Stimulated activated naive B cell treated with anti-CD40 and anti-IgM and Interleukin-4, amounts not matched to agents 10 μg/mL and 1 μg/mL and 100 μg/mL, for 72 hours (primary cell): Measurements from ENCODE around the gene ZNF648.
A peak's percentile ranks its signal among the peaks of the same experiment; 100 is the strongest.
"Not testable (repeated sequence)": the region's sequence is repeated elsewhere in the genome, so short reads cannot be mapped to it uniquely, and the experiment has no call there.

Experiments
- ATAC-seq, 2 donors: fragments of 150-1000 bp; cut with Tn5 transposase; replicated peaks; 2 replicates each; pipeline ENCODE4 v1.10.0; 2021; ENCODE audit warnings: moderate library complexity in 1 of 2
- DNase-seq: peaks from one replicate; pipeline ENCODE4 v3.0.0; 2021
- H3K27ac Mint-ChIP-seq: one replicate; pipeline ENCODE4 v1.8.0; 2022; ENCODE audit warnings: mild to moderate bottlenecking, mixed read lengths
- H3K27me3 Mint-ChIP-seq, 2 donors: one replicate each; pipeline ENCODE4 v1.8.0; 2022; ENCODE audit warnings: mixed read lengths in 2 of 2
- H3K36me3 Mint-ChIP-seq, 2 donors: one replicate each; pipeline ENCODE4 v1.8.0; 2022; ENCODE audit warnings: mixed read lengths in 2 of 2, mild to moderate bottlenecking in 1 of 2
- H3K4me1 Mint-ChIP-seq, 2 donors: one replicate each; pipeline ENCODE4 v1.8.0; 2022; ENCODE audit warnings: mixed read lengths in 2 of 2, mild to moderate bottlenecking in 1 of 2
- H3K4me3 Mint-ChIP-seq, 2 donors: one replicate each; pipeline ENCODE4 v1.8.0; 2022; ENCODE audit warnings: mild to moderate bottlenecking in 2 of 2, mixed read lengths in 2 of 2, moderate library complexity in 1 of 2
- H3K9me3 Mint-ChIP-seq, 2 donors: one replicate each; pipeline ENCODE4 v1.8.0; 2022; ENCODE audit warnings: mixed read lengths in 2 of 2, mild to moderate bottlenecking in 1 of 2

The ZNF648 gene

GRCh38 chr1:182059936-182060335 is 1.6 kb downstream of the ZNF648 start:
- ATAC-seq (no peak), DNase-seq (no peak)
- Mint-ChIP-seq H3K27me3 (peaks cover 56 to 75% of the 10 kb centered on the region in 2 donors), H3K9me3 (peaks cover 0 to 5% of the 10 kb centered on the region in 2 donors), H3K27ac (no peak overlapping the region), H3K4me1 (peaks cover 0 to 4% of the 10 kb centered on the region in 2 donors), H3K4me3 (no peak overlapping the region), H3K36me3 (no peaks in the 10 kb centered on the region)

GRCh38 chr1:182056601-182057366 is 4.7 kb downstream of the ZNF648 start:
- H3K27me3 Mint-ChIP-seq = peaks cover 52 to 68% of the 10 kb centered on the region in 2 donors
- H3K36me3 Mint-ChIP-seq = no peaks in the 10 kb centered on the region
- peak overlapping the region; percentile 51 for H3K27ac Mint-ChIP-seq
- DNase-seq (no peak), ATAC-seq (no peak)
- H3K4me1 Mint-ChIP-seq = peaks cover 0 to 4% of the 10 kb centered on the region in 2 donors
- H3K4me3 Mint-ChIP-seq = no peak overlapping the region
- no peaks in the 10 kb centered on the region for H3K9me3 Mint-ChIP-seq

GRCh38 chr1:182054698-182055326 is 6.7 kb downstream of the ZNF648 start:
- Mint-ChIP-seq H3K27me3 (peaks cover 33 to 55% of the 10 kb centered on the region in 2 donors), H3K27ac (no peak overlapping the region), H3K4me1 (peaks cover 0 to 4% of the 10 kb centered on the region in 2 donors), H3K9me3 (no peaks in the 10 kb centered on the region), H3K36me3 (no peaks in the 10 kb centered on the region), H3K4me3 (no peak overlapping the region)
- DNase-seq = peak; percentile 17
- ATAC-seq = peak; percentile 64 to 72

- no peak overlapping the region for H3K4me3 Mint-ChIP-seq
- no peak overlapping the region for H3K27ac Mint-ChIP-seq
- peaks cover 23 to 42% of the 10 kb centered on the region in 2 donors for H3K27me3 Mint-ChIP-seq
- no peaks in the 10 kb centered on the region for H3K9me3 Mint-ChIP-seq
- H3K36me3 Mint-ChIP-seq = no peaks in the 10 kb centered on the region
- H3K4me1 Mint-ChIP-seq = peaks cover 0 to 2% of the 10 kb centered on the region in 2 donors
- DNase-seq (no peak), ATAC-seq (no peak)
Observed at GRCh38 chr1:182052355-182052754, 9.2 kb downstream of the ZNF648 start.

GRCh38 chr1:182051938-182052337 is 9.6 kb downstream of the ZNF648 start:
- Mint-ChIP-seq H3K27me3 (peaks cover 21 to 38% of the 10 kb centered on the region in 2 donors), H3K36me3 (no peaks in the 10 kb centered on the region), H3K4me1 (peaks cover 0 to 2% of the 10 kb centered on the region in 2 donors), H3K9me3 (no peaks in the 10 kb centered on the region), H3K27ac (no peak overlapping the region), H3K4me3 (no peak overlapping the region)
- ATAC-seq = no peak
- DNase-seq = no peak

GRCh38 chr1:182050481-182051448 is 10.7 kb downstream of the ZNF648 start:
- no peak overlapping the region for H3K27ac Mint-ChIP-seq
- peaks cover 12 to 27% of the 10 kb centered on the region in 2 donors for H3K27me3 Mint-ChIP-seq
- no peaks in the 10 kb centered on the region for H3K4me1 Mint-ChIP-seq
- peaks cover 0 to 2% of the 10 kb centered on the region in 2 donors for H3K36me3 Mint-ChIP-seq
- peaks cover 0 to 4% of the 10 kb centered on the region in 2 donors for H3K9me3 Mint-ChIP-seq
- ATAC-seq = no peak
- no peak overlapping the region for H3K4me3 Mint-ChIP-seq
- no peak for DNase-seq

- Mint-ChIP-seq H3K9me3 (peaks cover 7 to 11% of the 10 kb centered on the region in 2 donors), H3K36me3 (peaks cover 2 to 6% of the 10 kb centered on the region in 2 donors), H3K4me3 (no peak overlapping the region), H3K27me3 (peaks cover 8 to 19% of the 10 kb centered on the region in 2 donors), H3K27ac (no peak overlapping the region), H3K4me1 (no peaks in the 10 kb centered on the region)
- no peak for ATAC-seq
- no peak for DNase-seq
Observed at GRCh38 chr1:182048562-182048961, 12.9 kb downstream of the ZNF648 start.

- no peak overlapping the region for H3K27ac Mint-ChIP-seq
- no peak overlapping the region for H3K4me3 Mint-ChIP-seq
- peaks cover 2 to 6% of the 10 kb centered on the region in 2 donors for H3K36me3 Mint-ChIP-seq
- no peaks in the 10 kb centered on the region for H3K4me1 Mint-ChIP-seq
- DNase-seq (no peak), ATAC-seq (no peak)
- peaks cover 7 to 11% of the 10 kb centered on the region in 2 donors for H3K9me3 Mint-ChIP-seq
- H3K27me3 Mint-ChIP-seq = peaks cover 14 to 24% of the 10 kb centered on the region in 2 donors
Observed at GRCh38 chr1:182046763-182047162, 14.7 kb downstream of the ZNF648 start.

- not testable (repeated sequence) for H3K4me1 Mint-ChIP-seq, DNase-seq, H3K4me3 Mint-ChIP-seq, H3K36me3 Mint-ChIP-seq, ATAC-seq, H3K27ac Mint-ChIP-seq
- Mint-ChIP-seq H3K27me3 (peaks cover 15 to 19% of the 10 kb centered on the region in 2 donors), H3K9me3 (peaks cover 7 to 16% of the 10 kb centered on the region in 2 donors)
Observed at GRCh38 chr1:182045481-182045880, 16.0 kb downstream of the ZNF648 start.

- Mint-ChIP-seq H3K36me3 (peaks cover 0 to 6% of the 10 kb centered on the region in 2 donors), H3K27ac (no peak overlapping the region), H3K9me3 (peaks cover 7 to 14% of the 10 kb centered on the region in 2 donors), H3K27me3 (peaks cover 19% of the 10 kb centered on the region in 2 donors), H3K4me1 (no peaks in the 10 kb centered on the region), H3K4me3 (no peak overlapping the region)
- DNase-seq (no peak), ATAC-seq (no peak)
Observed at GRCh38 chr1:182041615-182042014, 19.9 kb downstream of the ZNF648 start.

- no peak for DNase-seq
- Mint-ChIP-seq H3K9me3 (peaks cover 0 to 9% of the 10 kb centered on the region in 2 donors), H3K27me3 (peaks cover 19 to 25% of the 10 kb centered on the region in 2 donors), H3K4me3 (no peak overlapping the region), H3K4me1 (no peaks in the 10 kb centered on the region), H3K36me3 (peaks cover 0 to 1% of the 10 kb centered on the region in 2 donors), H3K27ac (no peak overlapping the region)
- ATAC-seq = no peak
Observed at GRCh38 chr1:182038220-182038619, 23.3 kb downstream of the ZNF648 start.

- H3K36me3 Mint-ChIP-seq = peaks cover 0 to 1% of the 10 kb centered on the region in 2 donors
Observed at GRCh38 chr1:182035097-182035770, 26.3 kb downstream of the ZNF648 start.

GRCh38 chr1:182032251-182032650 is 29.3 kb downstream of the ZNF648 start:
- ATAC-seq (no peak), DNase-seq (no peak)
- Mint-ChIP-seq H3K27me3 (peaks cover 10 to 20% of the 10 kb centered on the region in 2 donors), H3K36me3 (peaks cover 0 to 1% of the 10 kb centered on the region in 2 donors), H3K4me1 (peaks cover 7 to 11% of the 10 kb centered on the region in 2 donors), H3K9me3 (peaks cover 0 to 5% of the 10 kb centered on the region in 2 donors), H3K4me3 (no peak overlapping the region), H3K27ac (no peak overlapping the region)

More at GRCh38 chr1:182035097-182035770, 26.3 kb downstream of the ZNF648 start:
- Mint-ChIP-seq H3K4me1 (no peaks in the 10 kb centered on the region), H3K27ac (no peak overlapping the region), H3K9me3 (peaks cover 0 to 5% of the 10 kb centered on the region in 2 donors), H3K4me3 (no peak overlapping the region), H3K27me3 (peaks cover 12 to 20% of the 10 kb centered on the region in 2 donors)
- ATAC-seq (no peak), DNase-seq (no peak)
